HUES64 (cell line): ENCODE data around the gene XRCC3. TPM values are rescaled to one million over a fixed set of nuclear protein-coding genes. Genes with fewer than 3 reads are reported as not detected.

Experiments used
- H3K27ac ChIP-seq: 2 replicates; pipeline ENCODE4 v1.7.0; 2013; ENCODE audit warnings: low read depth, low read length, inconsistent platforms
- H3K27me3 ChIP-seq: 2 replicates; pipeline ENCODE4 v1.6.1; 2013; ENCODE audit warnings: mild to moderate bottlenecking, low read length; ENCODE audit not compliant: insufficient read depth
- H3K36me3 ChIP-seq: 2 replicates; pipeline ENCODE4 v1.6.1; 2013; ENCODE audit warnings: mild to moderate bottlenecking, low read length; ENCODE audit not compliant: insufficient read depth
- H3K4me1 ChIP-seq: 2 replicates; pipeline ENCODE4 v1.6.1; 2013; ENCODE audit warnings: mild to moderate bottlenecking, low read length, moderate library complexity; ENCODE audit not compliant: insufficient read depth
- H3K4me3 ChIP-seq: 2 replicates; pipeline ENCODE4 v1.5.1; 2013; ENCODE audit warnings: mild to moderate bottlenecking, low read length, moderate library complexity
- H3K9ac ChIP-seq: 2 replicates; pipeline ENCODE4 v1.6.1; 2013; ENCODE audit warnings: mild to moderate bottlenecking, low read depth, low read length
- H3K9me3 ChIP-seq: 2 replicates; pipeline ENCODE4 v1.6.1; 2013; ENCODE audit warnings: low read depth, low read length; ENCODE audit not compliant: insufficient read depth
- WGBS: fragments of 150-250, 120-280 bp; methylation state at CpG from one replicate; pipeline ENCODE4 v1.1.7; 2013; ENCODE audit warnings: missing lambda C conversion rate; 5-methylcytosine and 5-hydroxymethylcytosine counted together
- polyA plus RNA-seq, 2 experiments: library from polyadenylated mRNA; stranded (reverse); fragments of 50-300 nt; gene quantifications; one replicate each; pipeline ENCODE4 v1.2.3, GENCODE V29; 2013

XRCC3 gene
- 23.8 TPM for polyA plus RNA-seq (2013, experiment 1 of 2)
- polyA plus RNA-seq (2013, experiment 2 of 2), result 23.3 TPM

- peak within 1 kb of the TSS; percentile 96 for H3K9ac ChIP-seq
- no peaks in the 10 kb centered on the region for H3K27me3 ChIP-seq
- peak within 1 kb of the TSS; percentile 82 for H3K27ac ChIP-seq
- H3K4me1 ChIP-seq, result peaks cover 13% of the 10 kb centered on the region; the same call in 1 of the 2 replicates
- no peaks in the 10 kb centered on the region for H3K9me3 ChIP-seq
- under 1% methylated on average over 121 of the region's 121 CpGs for WGBS
- H3K36me3 ChIP-seq, result peaks cover 12% of the 10 kb centered on the region; the same call in 1 of the 2 replicates
- peak within 1 kb of the TSS; percentile 77 for H3K4me3 ChIP-seq
Observed at GRCh38 chr14:103715052-103716000, at the start of gene XRCC3, which contains the start of gene ZFYVE21. XRCC3 (minus strand) TSS chr14:103715451; CDS start chr14:103711087, 4,364 bp downstream. ZFYVE21 (plus strand) TSS chr14:103715810; CDS start chr14:103715842, 32 bp downstream.

- Histone ChIP-seq H3K27me3 (no peaks in the 10 kb centered on the region), H3K27ac (no peak overlapping the region)
- 100% methylated on average over 4 of the region's 5 CpGs for WGBS
Observed at GRCh38 chr14:103763730-103764488, 48.7 kb upstream of the XRCC3 start.

GRCh38 chr14:103762541-103762940 lies 47.3 kb upstream of the XRCC3 start:
- Histone ChIP-seq H3K9ac (no peak overlapping the region), H3K4me1 (peaks cover 6% of the 10 kb centered on the region; the same call in 1 of the 2 replicates), H3K36me3 (no peaks in the 10 kb centered on the region), H3K27ac (no peak overlapping the region), H3K27me3 (no peaks in the 10 kb centered on the region), H3K4me3 (no peak overlapping the region), H3K9me3 (no peaks in the 10 kb centered on the region)
- WGBS, result 79% methylated on average over 13 of the region's 13 CpGs

More at GRCh38 chr14:103763730-103764488, 48.7 kb upstream of the XRCC3 start:
- Histone ChIP-seq H3K9me3 (no peaks in the 10 kb centered on the region), H3K36me3 (no peaks in the 10 kb centered on the region), H3K9ac (no peak overlapping the region), H3K4me3 (no peak overlapping the region), H3K4me1 (peaks cover 6% of the 10 kb centered on the region; the same call in 1 of the 2 replicates)

GRCh38 chr14:103762036-103762435 lies 46.8 kb upstream of the XRCC3 start:
- Histone ChIP-seq H3K9ac (no peak overlapping the region), H3K27ac (no peak overlapping the region), H3K4me3 (no peak overlapping the region), H3K27me3 (no peaks in the 10 kb centered on the region), H3K9me3 (no peaks in the 10 kb centered on the region), H3K36me3 (no peaks in the 10 kb centered on the region), H3K4me1 (peaks cover 6% of the 10 kb centered on the region; the same call in 1 of the 2 replicates)
- WGBS, result no CpG with 5 or more reads among the region's 1 CpG

GRCh38 chr14:103758059-103758776 lies 43.0 kb upstream of the XRCC3 start:
- H3K9ac ChIP-seq, result no peak overlapping the region
- no peaks in the 10 kb centered on the region for H3K9me3 ChIP-seq
- WGBS, result 95% methylated on average over 8 of the region's 8 CpGs
- no peak overlapping the region for H3K4me3 ChIP-seq
- no peaks in the 10 kb centered on the region for H3K27me3 ChIP-seq
- no peaks in the 10 kb centered on the region for H3K36me3 ChIP-seq
- H3K4me1 ChIP-seq, result peaks cover 6% of the 10 kb centered on the region; the same call in 1 of the 2 replicates
- H3K27ac ChIP-seq, result no peak overlapping the region

GRCh38 chr14:103755060-103755459 lies 39.8 kb upstream of the XRCC3 start:
- H3K27ac ChIP-seq, result no peak overlapping the region
- 97% methylated on average over 6 of the region's 6 CpGs for WGBS
- no peaks in the 10 kb centered on the region for H3K36me3 ChIP-seq
- H3K9me3 ChIP-seq, result no peaks in the 10 kb centered on the region
- H3K4me3 ChIP-seq, result no peak overlapping the region
- H3K9ac ChIP-seq, result no peak overlapping the region
- H3K4me1 ChIP-seq, result no peaks in the 10 kb centered on the region; the same call in 1 of the 2 replicates
- H3K27me3 ChIP-seq, result no peaks in the 10 kb centered on the region

- Histone ChIP-seq H3K36me3 (no peaks in the 10 kb centered on the region), H3K4me1 (no peaks in the 10 kb centered on the region; the same call in 1 of the 2 replicates), H3K9me3 (no peaks in the 10 kb centered on the region), H3K27me3 (no peaks in the 10 kb centered on the region), H3K27ac (no peak overlapping the region), H3K9ac (no peak overlapping the region), H3K4me3 (no peak overlapping the region)
- 82% methylated on average over 9 of the region's 9 CpGs for WGBS
Observed at GRCh38 chr14:103753774-103754173, 38.5 kb upstream of the XRCC3 start.

GRCh38 chr14:103749860-103750259 lies 34.6 kb upstream of the XRCC3 start:
- H3K4me1 ChIP-seq, result no peaks in the 10 kb centered on the region; the same call in 1 of the 2 replicates
- H3K9me3 ChIP-seq, result no peaks in the 10 kb centered on the region
- no peak overlapping the region for H3K9ac ChIP-seq
- H3K4me3 ChIP-seq, result no peak overlapping the region
- WGBS, result 98% methylated on average over 4 of the region's 5 CpGs
- H3K36me3 ChIP-seq, result no peaks in the 10 kb centered on the region
- no peak overlapping the region for H3K27ac ChIP-seq
- no peaks in the 10 kb centered on the region for H3K27me3 ChIP-seq

GRCh38 chr14:103749452-103749851 lies 34.2 kb upstream of the XRCC3 start:
- no peak overlapping the region for H3K4me3 ChIP-seq
- H3K27ac ChIP-seq, result no peak overlapping the region
- no peaks in the 10 kb centered on the region for H3K36me3 ChIP-seq
- H3K9ac ChIP-seq, result no peak overlapping the region
- WGBS, result 96% methylated on average over 5 of the region's 5 CpGs
- H3K27me3 ChIP-seq, result no peaks in the 10 kb centered on the region
- no peaks in the 10 kb centered on the region for H3K9me3 ChIP-seq
- H3K4me1 ChIP-seq, result no peaks in the 10 kb centered on the region; the same call in 1 of the 2 replicates

GRCh38 chr14:103748534-103748857 lies 33.2 kb upstream of the XRCC3 start:
- no peak overlapping the region for H3K4me3 ChIP-seq
- H3K4me1 ChIP-seq, result no peaks in the 10 kb centered on the region
- no peaks in the 10 kb centered on the region for H3K9me3 ChIP-seq
- no peak overlapping the region for H3K27ac ChIP-seq
- H3K27me3 ChIP-seq, result no peaks in the 10 kb centered on the region
- 94% methylated on average over 5 of the region's 5 CpGs for WGBS
- no peak overlapping the region for H3K9ac ChIP-seq
- H3K36me3 ChIP-seq, result no peaks in the 10 kb centered on the region
